Measurements from ENCODE around the gene TNK2.
"Not testable (repeated sequence)": the region's sequence is repeated elsewhere in the genome, so short reads cannot be mapped to it uniquely, and the experiment has no call there.

TNK2 gene

DNA sequence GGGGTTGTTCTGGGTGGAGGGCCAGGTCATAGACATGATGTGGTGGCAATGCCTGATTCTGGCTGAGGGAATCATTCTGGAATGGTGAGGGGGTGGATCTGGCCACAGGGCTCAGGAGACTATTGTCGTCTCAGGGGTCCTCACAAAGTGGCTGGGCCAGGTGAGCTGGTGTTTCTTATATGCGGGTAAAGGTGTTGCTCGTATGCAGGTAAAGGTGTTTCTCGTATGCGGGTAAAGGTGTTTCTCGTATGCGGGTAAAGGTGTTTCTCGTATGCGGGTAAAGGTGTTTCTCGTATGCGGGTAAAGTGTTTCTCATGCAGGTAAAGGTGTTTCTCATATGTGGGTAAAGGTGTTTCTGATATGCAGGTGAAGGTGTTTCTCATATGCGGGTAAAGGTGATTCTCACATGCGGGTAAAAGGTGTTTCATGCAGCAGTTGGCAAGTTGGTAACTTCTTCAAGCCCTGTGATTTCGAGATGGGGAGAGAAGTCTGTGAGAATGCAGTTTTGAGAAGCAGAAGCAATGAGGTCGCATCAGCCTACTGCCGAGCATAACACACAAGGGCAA lies 86.1 kb downstream of the TNK2 start:
- TF ChIP-seq, protein P1, sequence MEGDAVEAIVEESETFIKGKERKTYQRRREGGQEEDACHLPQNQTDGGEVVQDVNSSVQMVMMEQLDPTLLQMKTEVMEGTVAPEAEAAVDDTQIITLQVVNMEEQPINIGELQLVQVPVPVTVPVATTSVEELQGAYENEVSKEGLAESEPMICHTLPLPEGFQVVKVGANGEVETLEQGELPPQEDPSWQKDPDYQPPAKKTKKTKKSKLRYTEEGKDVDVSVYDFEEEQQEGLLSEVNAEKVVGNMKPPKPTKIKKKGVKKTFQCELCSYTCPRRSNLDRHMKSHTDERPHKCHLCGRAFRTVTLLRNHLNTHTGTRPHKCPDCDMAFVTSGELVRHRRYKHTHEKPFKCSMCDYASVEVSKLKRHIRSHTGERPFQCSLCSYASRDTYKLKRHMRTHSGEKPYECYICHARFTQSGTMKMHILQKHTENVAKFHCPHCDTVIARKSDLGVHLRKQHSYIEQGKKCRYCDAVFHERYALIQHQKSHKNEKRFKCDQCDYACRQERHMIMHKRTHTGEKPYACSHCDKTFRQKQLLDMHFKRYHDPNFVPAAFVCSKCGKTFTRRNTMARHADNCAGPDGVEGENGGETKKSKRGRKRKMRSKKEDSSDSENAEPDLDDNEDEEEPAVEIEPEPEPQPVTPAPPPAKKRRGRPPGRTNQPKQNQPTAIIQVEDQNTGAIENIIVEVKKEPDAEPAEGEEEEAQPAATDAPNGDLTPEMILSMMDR (IDR thresholded peaks at IDR 0.05; ENCODE audit: borderline replicate concordance, insufficient read depth, low read depth, low read length) = no peak
- no peak overlapping the region for H3K4me3 ChIP-seq (ENCODE audit: low read depth, low read length)

DNA sequence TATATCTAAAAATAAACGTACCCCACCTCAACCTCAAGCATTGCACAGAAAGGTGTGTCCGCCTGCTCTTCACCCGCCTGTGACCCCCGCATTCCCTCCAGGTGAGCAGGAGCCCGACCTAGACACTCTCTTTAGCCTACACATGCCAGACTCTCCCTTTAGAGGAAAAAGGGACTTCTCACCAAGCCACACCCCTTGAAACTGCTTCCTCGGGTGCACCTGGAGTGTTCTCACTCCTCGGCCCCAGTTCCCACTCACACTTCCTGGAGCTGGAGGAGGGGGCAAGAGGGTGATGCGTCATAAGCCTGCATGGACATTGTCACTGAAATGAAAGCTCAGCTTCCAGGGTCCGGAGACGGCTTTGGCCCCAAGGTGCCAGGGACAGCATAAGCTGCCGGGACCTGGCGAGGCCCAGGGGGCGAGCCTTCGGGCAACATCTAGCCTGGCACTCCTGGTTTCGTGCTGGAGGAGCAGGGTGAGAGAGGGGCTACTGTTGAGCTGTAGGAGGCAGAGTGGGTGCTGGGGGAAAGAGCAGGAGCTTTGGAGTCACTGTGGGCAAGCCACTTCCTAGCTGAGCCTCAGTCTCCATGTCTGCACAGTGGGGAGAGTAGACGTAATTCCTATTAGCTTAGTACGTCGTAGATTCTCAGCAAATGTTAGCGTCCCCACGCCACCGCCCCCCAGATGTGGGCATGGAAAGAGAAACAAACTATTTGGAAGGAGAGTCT lies 86.8 kb downstream of the TNK2 start:
- TF ChIP-seq, protein P1 (IDR thresholded peaks at IDR 0.05; ENCODE audit: borderline replicate concordance, insufficient read depth, low read depth, low read length) = no peak

DNA sequence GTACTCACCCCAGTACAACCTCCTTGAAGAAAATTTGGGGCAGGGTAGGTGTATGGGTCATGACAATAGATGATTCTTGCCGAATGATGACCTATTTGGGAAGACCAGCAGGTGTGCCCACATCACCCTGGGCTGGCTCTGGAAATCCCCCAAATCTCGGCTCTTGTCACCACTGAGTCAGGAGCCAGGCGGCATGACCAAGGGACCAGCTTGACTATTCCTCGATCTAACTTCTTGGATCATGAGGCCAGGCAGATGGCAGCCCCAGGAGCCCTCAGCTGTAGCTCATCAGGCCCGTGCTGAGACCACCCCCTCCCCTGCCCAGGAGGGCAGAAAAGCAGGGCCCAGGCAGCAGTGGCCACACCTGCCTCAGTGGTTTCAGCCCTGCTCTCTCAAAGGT lies 87.5 kb downstream of the TNK2 start:
- TF ChIP-seq, protein P1 (IDR thresholded peaks at IDR 0.05; ENCODE audit: borderline replicate concordance, insufficient read depth, low read depth, low read length) = no peak
- H3K4me3 ChIP-seq (ENCODE audit: low read depth, low read length) = no peak overlapping the region

More for the DNA sequence above, 86.8 kb downstream of the TNK2 start:
- H3K4me3 ChIP-seq (ENCODE audit: low read depth, low read length) = no peak overlapping the region

DNA sequence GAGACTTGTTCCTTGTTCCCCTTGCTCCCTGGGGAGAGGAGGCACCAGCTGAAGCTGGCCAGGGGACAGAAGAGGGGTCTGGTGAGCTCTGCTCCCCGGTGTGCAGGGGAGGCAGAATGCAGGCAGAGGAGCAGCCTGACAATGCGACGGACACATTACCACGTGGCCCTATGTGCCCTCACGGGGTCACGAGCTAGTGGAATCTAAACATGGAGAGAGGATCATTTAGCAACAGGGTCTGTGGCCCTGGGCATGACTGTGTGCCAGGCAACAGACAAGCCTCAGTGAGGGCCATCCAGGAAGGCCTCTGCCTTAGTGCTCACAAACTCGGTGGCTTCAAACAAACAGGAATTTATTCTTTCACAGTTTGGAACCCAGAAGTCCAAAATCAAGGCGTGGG lies 88.2 kb downstream of the TNK2 start:
- TF ChIP-seq, protein P1 (IDR thresholded peaks at IDR 0.05; ENCODE audit: borderline replicate concordance, insufficient read depth, low read depth, low read length) = no peak
- no peak overlapping the region for H3K4me3 ChIP-seq (ENCODE audit: low read depth, low read length)

DNA sequence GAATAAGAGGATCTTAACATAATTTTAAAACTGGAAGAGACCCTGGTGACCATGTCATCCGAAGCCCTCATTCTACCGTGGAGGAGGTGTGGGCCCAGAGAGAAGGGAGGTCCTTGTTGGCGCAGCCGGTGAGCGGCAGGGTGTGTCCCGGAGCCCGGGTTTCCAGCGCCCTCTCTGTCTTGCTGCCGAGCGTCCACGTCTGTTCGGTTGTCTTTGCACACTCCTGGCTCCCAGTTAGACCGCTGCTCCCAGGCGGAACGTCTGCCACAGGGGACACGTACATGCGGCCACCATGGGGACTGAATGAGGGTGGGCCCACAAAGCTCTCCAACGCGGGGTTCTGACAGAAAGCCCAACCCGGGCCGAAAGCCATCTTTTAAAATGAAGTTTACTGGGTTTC lies 90.0 kb downstream of the TNK2 start:
- no peak overlapping the region for H3K4me3 ChIP-seq (ENCODE audit: low read depth, low read length)
- TF ChIP-seq, protein P1 (IDR thresholded peaks at IDR 0.05; ENCODE audit: borderline replicate concordance, insufficient read depth, low read depth, low read length) = no peak

DNA sequence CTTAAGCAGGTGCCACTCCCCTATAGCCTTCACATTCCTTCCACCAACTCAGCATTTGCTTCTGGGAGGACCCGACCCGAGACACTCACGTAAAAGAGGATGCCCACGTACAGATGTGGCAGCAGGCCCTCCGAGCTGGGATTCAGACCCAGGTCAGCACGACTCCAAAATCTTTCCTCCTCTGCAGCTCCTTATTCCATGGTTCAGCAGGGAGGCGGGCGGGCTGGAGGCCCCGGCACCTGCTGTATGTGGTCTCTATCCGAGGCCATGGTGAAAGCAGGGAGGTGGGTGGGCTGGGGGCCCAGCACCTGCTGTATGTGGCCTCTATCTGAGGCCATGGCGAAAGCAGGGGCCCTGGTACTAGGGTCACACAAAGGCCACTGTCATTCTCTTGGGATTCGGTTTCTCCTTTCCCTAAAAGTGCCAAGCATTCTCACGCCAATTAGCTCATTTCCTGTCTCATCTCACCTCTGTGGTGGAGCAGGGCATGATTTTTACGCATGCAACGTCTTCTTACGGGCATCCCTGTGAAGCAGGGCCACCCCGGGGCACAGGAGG lies 90.7 kb downstream of the TNK2 start:
- TF ChIP-seq, protein P1 (IDR thresholded peaks at IDR 0.05; ENCODE audit: borderline replicate concordance, insufficient read depth, low read depth, low read length) = no peak
- H3K4me3 ChIP-seq (ENCODE audit: low read depth, low read length) = no peak overlapping the region

DNA sequence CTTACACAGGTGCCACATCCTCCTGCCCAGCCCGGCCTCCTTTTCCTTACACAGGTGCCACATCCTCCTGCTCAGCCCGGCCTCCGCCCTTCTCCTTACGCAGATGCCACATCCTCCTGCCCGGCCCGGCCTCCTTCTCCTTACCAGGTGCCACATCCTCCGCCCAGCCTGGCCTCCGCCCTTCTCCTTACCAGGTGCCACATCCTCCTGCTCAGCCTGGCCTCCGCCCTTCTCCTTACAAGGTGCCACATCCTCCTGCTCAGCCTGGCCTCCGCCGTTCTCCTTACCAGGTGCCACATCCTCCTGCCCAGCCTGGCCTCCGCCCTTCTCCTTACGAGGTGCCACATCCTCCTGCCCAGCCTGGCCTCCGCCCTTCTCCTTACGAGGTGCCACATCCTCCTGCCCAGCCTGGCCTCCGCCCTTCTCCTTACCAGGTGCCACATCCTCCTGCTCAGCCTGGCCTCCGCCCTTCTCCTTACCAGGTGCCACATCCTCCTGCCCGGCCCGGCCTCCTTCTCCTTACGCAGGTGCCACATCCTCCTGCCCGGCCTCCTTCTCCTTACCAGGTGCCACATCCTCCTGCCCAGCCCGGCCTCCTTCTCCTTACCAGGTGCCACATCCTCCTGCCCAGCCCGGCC lies 92.0 kb downstream of the TNK2 start:
- H3K4me3 ChIP-seq (ENCODE audit: low read depth, low read length) = not testable (repeated sequence)
